Panc1 (cell line): ENCODE results near the gene CYBA.

ENCODE experiments used
- POLR2AphosphoS5 ChIP-seq: IDR thresholded peaks from 2 replicates; pipeline ENCODE4 v1.6.1; 2012; ENCODE audit warnings: mild to moderate bottlenecking, low read depth, low read length, moderate library complexity
- TF ChIP-seq, protein P1 (sequence below): fragments of 450-650 bp; IDR thresholded peaks from 2 replicates; pipeline ENCODE4 v1.5.1; 2017; ENCODE audit warnings: mild to moderate bottlenecking

DNA sequence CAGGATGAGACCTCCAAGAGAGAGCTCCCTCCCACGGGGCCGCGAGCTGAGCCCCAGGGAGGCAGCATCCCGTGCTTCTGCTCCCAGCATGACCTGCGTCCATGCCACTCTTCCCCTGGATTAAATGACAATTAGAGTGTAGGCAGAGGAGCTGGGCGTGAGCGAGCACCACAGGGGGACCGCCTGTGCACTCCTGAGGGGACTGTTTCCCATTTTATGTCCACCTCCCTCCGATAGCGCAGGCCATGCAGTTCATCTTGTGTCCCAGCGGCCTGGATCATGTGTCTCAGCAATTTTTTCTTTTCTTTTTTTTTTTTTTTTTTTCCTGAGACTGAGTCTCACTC lies 18.3 kb downstream of the CYBA start:
- TF ChIP-seq, protein P1, sequence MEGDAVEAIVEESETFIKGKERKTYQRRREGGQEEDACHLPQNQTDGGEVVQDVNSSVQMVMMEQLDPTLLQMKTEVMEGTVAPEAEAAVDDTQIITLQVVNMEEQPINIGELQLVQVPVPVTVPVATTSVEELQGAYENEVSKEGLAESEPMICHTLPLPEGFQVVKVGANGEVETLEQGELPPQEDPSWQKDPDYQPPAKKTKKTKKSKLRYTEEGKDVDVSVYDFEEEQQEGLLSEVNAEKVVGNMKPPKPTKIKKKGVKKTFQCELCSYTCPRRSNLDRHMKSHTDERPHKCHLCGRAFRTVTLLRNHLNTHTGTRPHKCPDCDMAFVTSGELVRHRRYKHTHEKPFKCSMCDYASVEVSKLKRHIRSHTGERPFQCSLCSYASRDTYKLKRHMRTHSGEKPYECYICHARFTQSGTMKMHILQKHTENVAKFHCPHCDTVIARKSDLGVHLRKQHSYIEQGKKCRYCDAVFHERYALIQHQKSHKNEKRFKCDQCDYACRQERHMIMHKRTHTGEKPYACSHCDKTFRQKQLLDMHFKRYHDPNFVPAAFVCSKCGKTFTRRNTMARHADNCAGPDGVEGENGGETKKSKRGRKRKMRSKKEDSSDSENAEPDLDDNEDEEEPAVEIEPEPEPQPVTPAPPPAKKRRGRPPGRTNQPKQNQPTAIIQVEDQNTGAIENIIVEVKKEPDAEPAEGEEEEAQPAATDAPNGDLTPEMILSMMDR: no peak
- TF ChIP-seq POLR2AphosphoS5: no peak
